IPS-20b (cell line): Measurements from ENCODE around the gene GABRR3.

Experiments used
- H3K27ac ChIP-seq: one replicate; pipeline ENCODE4 v1.5.1; 2013; ENCODE audit warnings: low read length
- H3K27me3 ChIP-seq: 2 replicates; pipeline ENCODE4 v1.6.1; 2013; ENCODE audit warnings: mild to moderate bottlenecking, low read length, inconsistent platforms; ENCODE audit not compliant: insufficient read depth
- H3K36me3 ChIP-seq: 2 replicates; pipeline ENCODE4 v1.6.1; 2013; ENCODE audit warnings: low read depth, mild to moderate bottlenecking, inconsistent platforms, low read length, moderate library complexity; ENCODE audit not compliant: insufficient read depth
- H3K4me1 ChIP-seq: 2 replicates; pipeline ENCODE4 v1.6.1; 2013; ENCODE audit warnings: mild to moderate bottlenecking, control low read depth, inconsistent platforms, low read length, moderate library complexity; ENCODE audit not compliant: insufficient read depth
- H3K4me3 ChIP-seq: 2 replicates; pipeline ENCODE4 v1.5.1; 2013; ENCODE audit warnings: mild to moderate bottlenecking, low read length, inconsistent platforms
- H3K9ac ChIP-seq: 2 replicates; pipeline ENCODE4 v1.6.1; 2013; ENCODE audit warnings: low read depth, mild to moderate bottlenecking, inconsistent platforms, low read length, moderate library complexity
- H3K9me3 ChIP-seq: 2 replicates; pipeline ENCODE4 v1.6.1; 2013; ENCODE audit warnings: mild to moderate bottlenecking, low read depth, low read length, inconsistent platforms; ENCODE audit not compliant: insufficient read depth

Gene GABRR3

GRCh38 chr3:98002717-98003116 lies 32.4 kb downstream of the GABRR3 start:
- no peaks in the 10 kb centered on the region for H3K36me3 ChIP-seq
- no peak overlapping the region for H3K9ac ChIP-seq
- no peaks in the 10 kb centered on the region for H3K9me3 ChIP-seq
- peaks cover 4% of the 10 kb centered on the region; the same call in 1 of the 2 replicates for H3K4me1 ChIP-seq
- no peak overlapping the region for H3K27ac ChIP-seq
- no peak overlapping the region for H3K4me3 ChIP-seq
- H3K27me3 ChIP-seq, result no peaks in the 10 kb centered on the region

GRCh38 chr3:97999994-98000393 lies 35.1 kb downstream of the GABRR3 start:
- Histone ChIP-seq H3K36me3 (no peaks in the 10 kb centered on the region), H3K27ac (no peak overlapping the region), H3K4me1 (peaks cover 4% of the 10 kb centered on the region; the same call in 1 of the 2 replicates), H3K9ac (no peak overlapping the region), H3K27me3 (no peaks in the 10 kb centered on the region), H3K4me3 (no peak overlapping the region), H3K9me3 (no peaks in the 10 kb centered on the region)

GRCh38 chr3:97999103-97999502 lies 36.0 kb downstream of the GABRR3 start:
- no peak overlapping the region for H3K4me3 ChIP-seq
- H3K27me3 ChIP-seq, result no peaks in the 10 kb centered on the region
- peaks cover 8% of the 10 kb centered on the region; the same call in 1 of the 2 replicates for H3K4me1 ChIP-seq
- H3K9me3 ChIP-seq, result no peaks in the 10 kb centered on the region
- H3K27ac ChIP-seq, result no peak overlapping the region
- no peak overlapping the region for H3K9ac ChIP-seq
- H3K36me3 ChIP-seq, result no peaks in the 10 kb centered on the region

GRCh38 chr3:97996988-97997387 lies 38.1 kb downstream of the GABRR3 start:
- no peak overlapping the region for H3K27ac ChIP-seq
- H3K36me3 ChIP-seq, result no peaks in the 10 kb centered on the region
- peaks cover 26% of the 10 kb centered on the region for H3K4me1 ChIP-seq
- no peaks in the 10 kb centered on the region for H3K27me3 ChIP-seq
- no peak overlapping the region for H3K9ac ChIP-seq
- no peaks in the 10 kb centered on the region for H3K9me3 ChIP-seq
- H3K4me3 ChIP-seq, result no peak overlapping the region

- no peaks in the 10 kb centered on the region for H3K27me3 ChIP-seq
- peaks cover 22% of the 10 kb centered on the region for H3K4me1 ChIP-seq
- no peaks in the 10 kb centered on the region for H3K36me3 ChIP-seq
- no peak overlapping the region for H3K9ac ChIP-seq
- H3K27ac ChIP-seq, result no peak overlapping the region
- no peak overlapping the region for H3K4me3 ChIP-seq
- no peaks in the 10 kb centered on the region for H3K9me3 ChIP-seq
These were observed 40.7 kb downstream of the GABRR3 start for GRCh38 chr3:97994328-97994945.

DNA sequence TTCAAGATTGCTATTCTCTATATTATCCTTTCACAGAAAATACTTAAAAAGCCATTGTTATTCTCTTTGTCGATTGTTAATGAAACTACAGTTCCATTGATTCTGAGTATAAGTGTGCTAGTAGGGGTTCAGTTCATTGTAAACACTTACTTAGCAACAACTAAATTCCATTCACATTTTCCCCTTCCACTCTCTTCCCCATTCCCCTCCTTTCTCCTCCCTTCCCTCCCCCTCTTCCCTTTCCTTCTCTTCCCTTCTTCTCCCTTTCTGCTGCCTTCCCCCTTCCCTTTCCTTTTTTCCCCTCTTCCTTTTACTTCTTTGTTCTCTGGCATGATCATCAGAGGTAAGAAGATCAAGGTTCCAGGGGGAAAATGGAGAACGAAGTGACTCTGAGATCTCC lies 41.6 kb downstream of the GABRR3 start:
- H3K36me3 ChIP-seq, result no peaks in the 10 kb centered on the region
- H3K4me1 ChIP-seq, result peaks cover 22% of the 10 kb centered on the region

DNA sequence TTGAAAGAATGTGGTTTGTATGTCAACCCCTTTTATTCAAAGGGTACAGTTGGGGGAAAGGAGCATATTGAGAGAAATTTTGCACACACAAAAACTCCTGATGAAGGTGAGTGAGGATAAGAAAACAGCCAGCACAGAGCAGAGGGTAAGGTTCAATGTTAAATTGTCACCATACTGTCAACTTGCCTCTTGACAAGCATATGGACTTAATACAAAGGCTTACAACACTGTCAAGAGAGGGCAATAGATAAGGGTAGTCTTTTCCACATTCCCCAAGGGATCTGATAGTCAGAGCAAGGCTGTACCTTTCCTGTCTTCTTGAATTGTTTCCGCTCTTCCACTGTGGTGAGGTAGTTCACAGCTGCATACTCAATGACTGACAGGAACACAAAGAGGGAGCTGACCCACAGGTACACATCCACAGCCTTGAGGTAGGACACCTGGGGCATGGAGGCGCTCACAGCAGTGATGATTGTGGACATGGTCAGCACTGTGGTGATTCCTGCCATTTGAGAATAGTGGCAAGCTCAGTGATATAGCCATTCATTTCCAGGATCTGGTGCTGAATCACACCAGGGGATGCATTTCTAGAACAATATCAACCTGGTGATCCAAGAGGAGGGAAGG lies 42.5 kb downstream of the GABRR3 start:
- Histone ChIP-seq H3K9me3 (no peaks in the 10 kb centered on the region), H3K4me3 (no peak overlapping the region), H3K4me1 (peaks cover 22% of the 10 kb centered on the region), H3K27ac (no peak overlapping the region), H3K27me3 (no peaks in the 10 kb centered on the region), H3K36me3 (no peaks in the 10 kb centered on the region), H3K9ac (no peak overlapping the region)

More for the DNA sequence above, 41.6 kb downstream of the GABRR3 start:
- Histone ChIP-seq H3K27me3 (no peaks in the 10 kb centered on the region), H3K27ac (peak overlapping the region; percentile 69), H3K4me3 (peak overlapping the region; percentile 17; the same call in 1 of the 2 replicates), H3K9ac (no peak overlapping the region), H3K9me3 (no peaks in the 10 kb centered on the region)

- H3K4me1 ChIP-seq, result peaks cover 22% of the 10 kb centered on the region
These were observed 43.8 kb downstream of the GABRR3 start for GRCh38 chr3:97991293-97991682.

GRCh38 chr3:97990624-97991292 lies 44.4 kb downstream of the GABRR3 start:
- Histone ChIP-seq H3K36me3 (no peaks in the 10 kb centered on the region), H3K9me3 (no peaks in the 10 kb centered on the region), H3K27ac (no peak overlapping the region), H3K27me3 (no peaks in the 10 kb centered on the region), H3K4me1 (peaks cover 22% of the 10 kb centered on the region), H3K9ac (no peak overlapping the region), H3K4me3 (no peak overlapping the region)

More at GRCh38 chr3:97991293-97991682, 43.8 kb downstream of the GABRR3 start:
- Histone ChIP-seq H3K27me3 (no peaks in the 10 kb centered on the region), H3K9ac (no peak overlapping the region), H3K27ac (no peak overlapping the region), H3K9me3 (no peaks in the 10 kb centered on the region), H3K36me3 (no peaks in the 10 kb centered on the region), H3K4me3 (no peak overlapping the region)

- no peak overlapping the region for H3K27ac ChIP-seq
- no peak overlapping the region for H3K9ac ChIP-seq
- no peaks in the 10 kb centered on the region for H3K9me3 ChIP-seq
- H3K4me1 ChIP-seq, result peaks cover 17% of the 10 kb centered on the region
- H3K36me3 ChIP-seq, result no peaks in the 10 kb centered on the region
- H3K4me3 ChIP-seq, result no peak overlapping the region
- no peaks in the 10 kb centered on the region for H3K27me3 ChIP-seq
These were observed 46.1 kb downstream of the GABRR3 start for GRCh38 chr3:97988784-97989568.

- H3K9me3 ChIP-seq, result no peaks in the 10 kb centered on the region
- no peaks in the 10 kb centered on the region for H3K27me3 ChIP-seq
- peaks cover under 1% of the 10 kb centered on the region; the same call in 1 of the 2 replicates for H3K4me1 ChIP-seq
- H3K9ac ChIP-seq, result no peak overlapping the region
- no peaks in the 10 kb centered on the region for H3K36me3 ChIP-seq
- no peak overlapping the region for H3K27ac ChIP-seq
- H3K4me3 ChIP-seq, result no peak overlapping the region
These were observed 47.8 kb downstream of the GABRR3 start for GRCh38 chr3:97987306-97987705.
